ENCODE results near the gene USO1. TPM values are rescaled to one million over a fixed set of nuclear protein-coding genes. Genes with fewer than 3 reads are reported as not detected.
"Not testable (repeated sequence)": the region's sequence is repeated elsewhere in the genome, so short reads cannot be mapped to it uniquely, and the experiment has no call there.

The USO1 gene
- total RNA-seq, 6 donors from 2014 or later = 23.7 to 111 (median 54.3) TPM

DNA sequence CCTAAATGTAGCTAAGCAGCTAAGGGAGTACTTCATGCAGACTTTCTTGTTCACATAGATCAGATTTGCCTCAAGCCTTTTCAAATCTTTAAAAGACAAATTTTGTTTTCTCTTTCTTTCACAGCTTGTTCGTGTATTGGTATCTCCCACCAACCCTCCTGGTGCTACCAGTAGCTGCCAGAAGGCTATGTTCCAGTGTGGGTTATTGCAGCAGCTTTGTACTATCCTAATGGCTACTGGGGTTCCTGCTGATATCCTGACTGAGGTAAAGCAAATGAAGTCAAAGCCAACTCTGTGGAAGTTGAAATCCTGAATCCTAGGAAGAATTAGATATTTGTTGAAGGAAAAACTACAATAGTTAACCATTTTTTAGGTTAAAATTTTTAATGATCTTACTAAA is 62.6 kb downstream of the USO1 start:
- Histone ChIP-seq H3K9me3 (no peaks in the 10 kb centered on the region), H3K27ac (no peak overlapping the region), H3K4me1 (no peaks in the 10 kb centered on the region), H3K27me3 (no peaks in the 10 kb centered on the region), H3K36me3 (peaks cover 3 to 85% (median 45%) of the 10 kb centered on the region in 4 donors), H3K4me3 (no peak overlapping the region)
- ATAC-seq (ENCODE audit: low FRiP score in 2 of 2) (no peak), DNase-seq (no peak)
- 88 to 100% methylated on average over 1 of the region's 1 CpG for whole genome bisulfite sequencing, 2 donors
- TF ChIP-seq POLR2A (IDR thresholded peaks at IDR 0.05) = no peak
- TF ChIP-seq, protein P1, sequence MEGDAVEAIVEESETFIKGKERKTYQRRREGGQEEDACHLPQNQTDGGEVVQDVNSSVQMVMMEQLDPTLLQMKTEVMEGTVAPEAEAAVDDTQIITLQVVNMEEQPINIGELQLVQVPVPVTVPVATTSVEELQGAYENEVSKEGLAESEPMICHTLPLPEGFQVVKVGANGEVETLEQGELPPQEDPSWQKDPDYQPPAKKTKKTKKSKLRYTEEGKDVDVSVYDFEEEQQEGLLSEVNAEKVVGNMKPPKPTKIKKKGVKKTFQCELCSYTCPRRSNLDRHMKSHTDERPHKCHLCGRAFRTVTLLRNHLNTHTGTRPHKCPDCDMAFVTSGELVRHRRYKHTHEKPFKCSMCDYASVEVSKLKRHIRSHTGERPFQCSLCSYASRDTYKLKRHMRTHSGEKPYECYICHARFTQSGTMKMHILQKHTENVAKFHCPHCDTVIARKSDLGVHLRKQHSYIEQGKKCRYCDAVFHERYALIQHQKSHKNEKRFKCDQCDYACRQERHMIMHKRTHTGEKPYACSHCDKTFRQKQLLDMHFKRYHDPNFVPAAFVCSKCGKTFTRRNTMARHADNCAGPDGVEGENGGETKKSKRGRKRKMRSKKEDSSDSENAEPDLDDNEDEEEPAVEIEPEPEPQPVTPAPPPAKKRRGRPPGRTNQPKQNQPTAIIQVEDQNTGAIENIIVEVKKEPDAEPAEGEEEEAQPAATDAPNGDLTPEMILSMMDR (IDR thresholded peaks at IDR 0.05) = no peak
- no peak for TF ChIP-seq POLR2AphosphoS5 (IDR thresholded peaks at IDR 0.05)
- no peak for TF ChIP-seq EP300 (IDR thresholded peaks at IDR 0.05)

DNA sequence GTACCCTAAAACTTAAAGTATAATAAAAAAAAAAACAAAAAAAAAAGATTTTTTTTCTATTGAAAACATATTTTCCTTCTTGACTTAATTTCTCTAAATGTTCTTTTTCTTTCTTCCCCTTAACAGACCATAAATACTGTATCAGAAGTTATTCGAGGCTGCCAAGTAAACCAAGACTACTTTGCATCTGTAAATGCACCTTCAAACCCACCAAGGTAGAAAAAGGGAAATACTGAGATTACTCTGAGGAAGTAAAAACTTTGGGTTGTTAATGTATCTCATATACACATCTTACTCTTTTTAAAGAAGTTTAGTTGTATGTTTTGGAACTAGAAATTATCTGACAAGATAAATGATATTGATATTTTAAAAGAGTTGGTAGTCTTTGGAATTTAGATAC is 65.6 kb downstream of the USO1 start:
- 83 to 85% methylated on average over 1 of the region's 1 CpG for WGBS, 2 donors
- H3K4me3 ChIP-seq = no peak overlapping the region
- H3K36me3 ChIP-seq = peaks cover 0 to 80% (median 34%) of the 10 kb centered on the region in 4 donors
- H3K27ac ChIP-seq = no peak overlapping the region
- H3K27me3 ChIP-seq = no peaks in the 10 kb centered on the region
- no peaks in the 10 kb centered on the region for H3K4me1 ChIP-seq
- TF ChIP-seq POLR2AphosphoS5 (IDR thresholded peaks at IDR 0.05) (no peak), EP300 (IDR thresholded peaks at IDR 0.05) (no peak), POLR2A (IDR thresholded peaks at IDR 0.05) (no peak)
- TF ChIP-seq, protein P1 (IDR thresholded peaks at IDR 0.05) = no peak
- no peak for ATAC-seq (ENCODE audit: low FRiP score in 2 of 2)
- H3K9me3 ChIP-seq = no peaks in the 10 kb centered on the region
- no peak for DNase-seq

DNA sequence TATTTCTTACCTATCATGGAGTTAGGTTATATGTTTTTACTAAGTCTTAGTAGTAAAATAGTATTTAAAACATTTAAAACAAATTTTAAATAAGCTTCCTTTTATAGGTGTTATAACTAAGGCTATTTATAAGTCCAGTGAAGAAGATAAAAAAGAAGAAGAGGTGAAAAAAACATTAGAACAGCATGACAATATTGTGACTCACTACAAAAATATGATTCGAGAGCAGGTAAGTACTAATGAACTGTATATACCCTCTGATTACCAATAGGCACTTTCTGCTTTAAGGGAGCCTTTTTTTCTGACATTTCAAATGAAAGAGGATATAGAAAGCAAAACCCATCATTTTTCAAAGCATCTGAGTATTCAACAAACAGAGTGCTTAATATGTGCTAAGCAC is 76.6 kb downstream of the USO1 start:
- peaks cover 34 to 75% (median 43%) of the 10 kb centered on the region in 4 donors for H3K36me3 ChIP-seq
- WGBS, 2 donors = 93 to 97% methylated on average over 1 of the region's 1 CpG
- H3K4me1 ChIP-seq = no peaks in the 10 kb centered on the region
- H3K27ac ChIP-seq = no peak overlapping the region
- TF ChIP-seq, protein P1 (IDR thresholded peaks at IDR 0.05) = no peak
- H3K9me3 ChIP-seq = no peaks in the 10 kb centered on the region
- no peaks in the 10 kb centered on the region for H3K27me3 ChIP-seq
- no peak overlapping the region for H3K4me3 ChIP-seq
- DNase-seq = no peak
- ATAC-seq (ENCODE audit: low FRiP score in 2 of 2) = no peak

DNA sequence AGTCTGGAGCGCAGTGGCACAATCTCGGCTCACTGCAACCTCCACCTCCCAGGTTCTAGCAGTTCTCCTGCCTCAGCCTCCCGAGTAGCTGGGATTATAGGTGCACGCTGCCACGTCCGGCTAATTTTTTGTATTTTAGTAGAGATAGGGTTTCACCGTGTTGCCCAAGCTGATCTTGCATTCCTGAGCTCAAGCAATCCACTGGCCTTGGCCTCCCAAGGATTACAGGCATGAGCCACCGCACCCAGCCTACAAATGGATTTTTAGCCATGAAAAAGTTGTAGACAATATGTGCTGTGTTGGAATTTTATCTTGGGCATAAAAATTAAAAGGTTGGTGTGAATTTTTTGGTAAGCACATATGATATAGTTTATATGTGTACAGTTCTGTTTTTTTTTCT is 81.7 kb downstream of the USO1 start:
- 86 to 87% methylated on average over 8 of the region's 8 CpGs for WGBS, 2 donors
- H3K9me3 ChIP-seq; ATAC-seq (ENCODE audit: low FRiP score in 2 of 2); H3K4me1 ChIP-seq; DNase-seq; H3K27ac ChIP-seq; H3K27me3 ChIP-seq; H3K4me3 ChIP-seq: not testable (repeated sequence)
- H3K36me3 ChIP-seq = peaks cover 34 to 98% (median 53%) of the 10 kb centered on the region in 4 donors

DNA sequence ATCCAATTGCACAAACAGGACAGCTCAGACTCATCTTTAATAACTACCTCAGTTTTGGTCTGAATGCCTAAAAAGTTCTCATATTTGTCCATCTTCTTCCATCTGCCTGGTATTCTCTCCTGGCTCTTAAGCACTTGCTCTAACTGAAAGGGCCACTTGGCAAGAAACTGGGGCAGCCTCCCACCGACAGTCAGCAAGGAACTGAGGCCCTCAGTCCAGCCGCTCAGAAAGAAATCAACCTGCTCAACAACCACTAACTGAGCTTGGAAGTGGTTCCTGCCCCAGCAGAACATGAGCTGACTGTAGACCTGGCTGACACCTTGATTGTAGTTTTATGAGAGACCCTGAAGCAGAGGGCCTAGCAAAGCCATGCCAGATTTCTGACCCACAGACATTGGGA is 93.5 kb downstream of the USO1 start:
- TF ChIP-seq POLR2A (IDR thresholded peaks at IDR 0.05) (no peak), EP300 (IDR thresholded peaks at IDR 0.05) (no peak), POLR2AphosphoS5 (IDR thresholded peaks at IDR 0.05) (no peak)
- TF ChIP-seq, protein P1 (IDR thresholded peaks at IDR 0.05) = no peak
- H3K36me3 ChIP-seq = peaks cover 7 to 28% (median 23%) of the 10 kb centered on the region in 4 donors
- H3K4me1 ChIP-seq = no peaks in the 10 kb centered on the region
- ATAC-seq (ENCODE audit: low FRiP score in 2 of 2) (no peak), DNase-seq (no peak)
- no peaks in the 10 kb centered on the region for H3K27me3 ChIP-seq
- WGBS, 2 donors = 85 to 94% methylated on average over 2 of the region's 2 CpGs
- no peak overlapping the region for H3K27ac ChIP-seq
- no peak overlapping the region for H3K4me3 ChIP-seq
- no peaks in the 10 kb centered on the region for H3K9me3 ChIP-seq
